ENCODE results near the gene C2.
"Not testable (repeated sequence)": the region's sequence is repeated elsewhere in the genome, so short reads cannot be mapped to it uniquely, and the experiment has no call there.

The C2 gene

DNA sequence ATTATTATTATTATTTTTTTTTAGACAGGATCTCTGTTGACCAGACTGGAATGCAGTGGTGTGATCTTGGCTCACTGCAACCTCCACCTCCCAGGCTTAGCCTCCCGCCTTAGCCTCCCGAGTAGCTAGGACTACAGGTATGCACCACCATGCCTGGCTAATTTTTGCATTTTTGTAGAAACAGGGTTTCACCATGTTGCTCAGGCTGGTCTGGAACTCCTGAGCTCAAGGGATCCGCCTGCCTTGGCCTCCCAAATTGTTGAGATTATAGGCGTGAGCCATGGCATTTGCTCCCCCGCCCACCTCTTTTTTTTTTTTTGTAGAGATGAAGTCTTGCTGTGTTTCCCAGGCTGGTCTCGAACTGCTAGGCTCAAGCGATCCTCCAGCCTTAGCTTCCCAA is 18.2 kb upstream of the C2 start:
- H3K27me3 ChIP-seq (ENCODE audit: insufficient read depth, low read length); H3K36me3 ChIP-seq (ENCODE audit: insufficient read depth, low read depth, low read length); H3K4me1 ChIP-seq (ENCODE audit: insufficient read depth, low read length); H3K9ac ChIP-seq (ENCODE audit: low read depth, low read length); H3K4me3 ChIP-seq (ENCODE audit: low read length); H3K27ac ChIP-seq (ENCODE audit: low read length); H3K9me3 ChIP-seq (ENCODE audit: insufficient read depth, low read depth, low read length): not testable (repeated sequence)

DNA sequence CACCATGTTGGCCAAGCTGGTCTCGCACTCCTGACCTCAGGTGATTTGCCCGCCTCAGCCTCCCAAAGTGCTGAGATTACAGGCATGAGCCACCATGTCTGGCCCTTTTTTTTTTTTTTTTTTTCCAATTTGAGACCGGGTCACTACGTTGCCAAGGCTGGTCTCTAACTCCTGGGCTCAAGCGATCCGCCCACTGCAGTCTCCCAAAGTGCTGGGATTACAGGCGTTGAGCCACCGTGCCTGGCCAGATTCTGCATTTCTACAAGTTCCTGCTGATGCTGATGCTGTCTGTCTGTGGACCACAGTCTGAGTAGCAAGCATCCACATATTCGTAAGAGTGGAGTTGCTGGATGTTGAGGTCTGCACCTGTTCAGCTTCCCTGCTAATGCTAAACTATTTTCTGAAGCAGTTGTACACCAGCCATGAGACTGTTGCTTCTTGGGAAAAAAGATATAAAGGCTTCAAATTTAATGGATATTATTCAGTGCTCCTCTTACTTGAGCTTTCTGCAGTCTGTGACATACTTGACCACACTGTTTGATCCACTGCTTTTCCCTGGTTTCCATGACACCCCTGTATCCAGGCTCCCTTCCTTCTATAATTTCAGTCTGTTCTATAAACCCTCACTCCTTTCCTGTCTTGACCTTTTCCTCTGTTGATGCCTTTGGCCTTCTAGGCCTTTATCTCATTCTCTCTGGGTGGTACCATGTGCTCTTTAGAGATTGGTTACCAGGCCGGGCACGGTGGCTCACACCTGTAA is 15.5 kb upstream of the C2 start:
- Histone ChIP-seq H3K9ac (ENCODE audit: low read depth, low read length) (no peak overlapping the region), H3K27ac (ENCODE audit: low read length) (no peak overlapping the region), H3K36me3 (ENCODE audit: insufficient read depth, low read depth, low read length) (no peaks in the 10 kb centered on the region), H3K27me3 (ENCODE audit: insufficient read depth, low read length) (no peaks in the 10 kb centered on the region), H3K4me1 (ENCODE audit: insufficient read depth, low read length) (no peaks in the 10 kb centered on the region), H3K4me3 (ENCODE audit: low read length) (no peak overlapping the region), H3K9me3 (ENCODE audit: insufficient read depth, low read depth, low read length) (no peaks in the 10 kb centered on the region)

GRCh38 chr6:31915351-31915750 is 12.2 kb upstream of the C2 start:
- no peaks in the 10 kb centered on the region for H3K36me3 ChIP-seq (ENCODE audit: insufficient read depth, low read depth, low read length)
- no peak overlapping the region for H3K4me3 ChIP-seq (ENCODE audit: low read length)
- H3K27me3 ChIP-seq (ENCODE audit: insufficient read depth, low read length) = no peaks in the 10 kb centered on the region
- no peaks in the 10 kb centered on the region for H3K4me1 ChIP-seq (ENCODE audit: insufficient read depth, low read length)
- no peaks in the 10 kb centered on the region for H3K9me3 ChIP-seq (ENCODE audit: insufficient read depth, low read depth, low read length)
- no peak overlapping the region for H3K27ac ChIP-seq (ENCODE audit: low read length)
- H3K9ac ChIP-seq (ENCODE audit: low read depth, low read length) = no peak overlapping the region

DNA sequence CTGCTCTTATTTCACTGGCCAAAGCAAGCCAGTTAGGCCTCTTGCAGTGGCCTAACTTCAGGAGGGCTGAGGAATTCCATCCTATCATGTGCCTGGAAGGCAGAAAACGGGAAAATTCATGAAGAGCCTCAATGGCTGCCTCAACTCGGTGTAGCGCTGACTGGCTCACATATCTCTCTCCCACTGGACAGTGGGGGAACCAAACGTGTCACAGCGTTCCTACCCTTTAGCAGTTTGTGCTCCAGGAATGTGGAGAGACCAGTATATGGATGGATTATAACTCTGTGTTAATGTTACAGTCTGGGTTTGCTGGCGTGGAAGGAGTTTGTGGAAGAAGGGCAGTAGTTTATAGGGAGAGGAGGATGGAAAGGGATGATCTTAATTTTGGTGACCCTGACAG is 11.8 kb upstream of the C2 start:
- H3K4me3 ChIP-seq (ENCODE audit: low read length) = no peak overlapping the region
- no peaks in the 10 kb centered on the region for H3K27me3 ChIP-seq (ENCODE audit: insufficient read depth, low read length)
- no peaks in the 10 kb centered on the region for H3K4me1 ChIP-seq (ENCODE audit: insufficient read depth, low read length)
- H3K9ac ChIP-seq (ENCODE audit: low read depth, low read length) = no peak overlapping the region
- H3K9me3 ChIP-seq (ENCODE audit: insufficient read depth, low read depth, low read length) = no peaks in the 10 kb centered on the region
- no peaks in the 10 kb centered on the region for H3K36me3 ChIP-seq (ENCODE audit: insufficient read depth, low read depth, low read length)
- H3K27ac ChIP-seq (ENCODE audit: low read length) = no peak overlapping the region

GRCh38 chr6:31918069-31918720 is 9.3 kb upstream of the C2 start:
- H3K27me3 ChIP-seq (ENCODE audit: insufficient read depth, low read length) = no peaks in the 10 kb centered on the region
- no peaks in the 10 kb centered on the region for H3K4me1 ChIP-seq (ENCODE audit: insufficient read depth, low read length)
- H3K4me3 ChIP-seq (ENCODE audit: low read length) = no peak overlapping the region
- no peak overlapping the region for H3K27ac ChIP-seq (ENCODE audit: low read length)
- H3K9ac ChIP-seq (ENCODE audit: low read depth, low read length) = no peak overlapping the region
- H3K9me3 ChIP-seq (ENCODE audit: insufficient read depth, low read depth, low read length) = no peaks in the 10 kb centered on the region
- no peaks in the 10 kb centered on the region for H3K36me3 ChIP-seq (ENCODE audit: insufficient read depth, low read depth, low read length)

- H3K4me1 ChIP-seq (ENCODE audit: insufficient read depth, low read length) = no peaks in the 10 kb centered on the region
- no peak overlapping the region for H3K27ac ChIP-seq (ENCODE audit: low read length)
- no peaks in the 10 kb centered on the region for H3K36me3 ChIP-seq (ENCODE audit: insufficient read depth, low read depth, low read length)
- H3K4me3 ChIP-seq (ENCODE audit: low read length) = no peak overlapping the region
- no peaks in the 10 kb centered on the region for H3K27me3 ChIP-seq (ENCODE audit: insufficient read depth, low read length)
- H3K9me3 ChIP-seq (ENCODE audit: insufficient read depth, low read depth, low read length) = no peaks in the 10 kb centered on the region
- no peak overlapping the region for H3K9ac ChIP-seq (ENCODE audit: low read depth, low read length)
Observed at GRCh38 chr6:31919624-31920303, 7.8 kb upstream of the C2 start.

GRCh38 chr6:31920811-31921210 is 6.7 kb upstream of the C2 start:
- H3K27me3 ChIP-seq (ENCODE audit: insufficient read depth, low read length) = no peaks in the 10 kb centered on the region
- no peaks in the 10 kb centered on the region for H3K4me1 ChIP-seq (ENCODE audit: insufficient read depth, low read length)
- no peak overlapping the region for H3K27ac ChIP-seq (ENCODE audit: low read length)
- H3K36me3 ChIP-seq (ENCODE audit: insufficient read depth, low read depth, low read length) = no peaks in the 10 kb centered on the region
- no peak overlapping the region for H3K9ac ChIP-seq (ENCODE audit: low read depth, low read length)
- no peak overlapping the region for H3K4me3 ChIP-seq (ENCODE audit: low read length)
- no peaks in the 10 kb centered on the region for H3K9me3 ChIP-seq (ENCODE audit: insufficient read depth, low read depth, low read length)

- H3K4me1 ChIP-seq (ENCODE audit: insufficient read depth, low read length) = no peaks in the 10 kb centered on the region
- H3K27ac ChIP-seq (ENCODE audit: low read length) = no peak overlapping the region
- H3K9ac ChIP-seq (ENCODE audit: low read depth, low read length) = no peak overlapping the region
- H3K4me3 ChIP-seq (ENCODE audit: low read length) = no peak overlapping the region
- no peaks in the 10 kb centered on the region for H3K27me3 ChIP-seq (ENCODE audit: insufficient read depth, low read length)
- no peaks in the 10 kb centered on the region for H3K36me3 ChIP-seq (ENCODE audit: insufficient read depth, low read depth, low read length)
- no peaks in the 10 kb centered on the region for H3K9me3 ChIP-seq (ENCODE audit: insufficient read depth, low read depth, low read length)
Observed at GRCh38 chr6:31922942-31923341, 4.6 kb upstream of the C2 start.

- no peaks in the 10 kb centered on the region for H3K27me3 ChIP-seq (ENCODE audit: insufficient read depth, low read length)
Observed at GRCh38 chr6:31927863-31928671, 550 bp downstream of the C2 start.

GRCh38 chr6:31928672-31928939 is 1.1 kb downstream of the C2 start:
- H3K9me3 ChIP-seq (ENCODE audit: insufficient read depth, low read depth, low read length) = no peaks in the 10 kb centered on the region
- H3K27me3 ChIP-seq (ENCODE audit: insufficient read depth, low read length) = no peaks in the 10 kb centered on the region
- H3K9ac ChIP-seq (ENCODE audit: low read depth, low read length) = no peak overlapping the region
- no peak overlapping the region for H3K27ac ChIP-seq (ENCODE audit: low read length)
- H3K36me3 ChIP-seq (ENCODE audit: insufficient read depth, low read depth, low read length) = no peaks in the 10 kb centered on the region
- no peak overlapping the region for H3K4me3 ChIP-seq (ENCODE audit: low read length)
- no peaks in the 10 kb centered on the region for H3K4me1 ChIP-seq (ENCODE audit: insufficient read depth, low read length)

More at GRCh38 chr6:31927863-31928671, 550 bp downstream of the C2 start:
- no peak overlapping the region for H3K9ac ChIP-seq (ENCODE audit: low read depth, low read length)
- H3K4me1 ChIP-seq (ENCODE audit: insufficient read depth, low read length) = no peaks in the 10 kb centered on the region
- H3K36me3 ChIP-seq (ENCODE audit: insufficient read depth, low read depth, low read length) = no peaks in the 10 kb centered on the region
- no peak overlapping the region for H3K27ac ChIP-seq (ENCODE audit: low read length)
- no peaks in the 10 kb centered on the region for H3K9me3 ChIP-seq (ENCODE audit: insufficient read depth, low read depth, low read length)
- no peak overlapping the region for H3K4me3 ChIP-seq (ENCODE audit: low read length)

- H3K27ac ChIP-seq (ENCODE audit: low read length) = no peak overlapping the region
- no peaks in the 10 kb centered on the region for H3K4me1 ChIP-seq (ENCODE audit: insufficient read depth, low read length)
- no peaks in the 10 kb centered on the region for H3K9me3 ChIP-seq (ENCODE audit: insufficient read depth, low read depth, low read length)
Observed at GRCh38 chr6:31930962-31931361, 3.4 kb downstream of the C2 start.

More at GRCh38 chr6:31930962-31931361, 3.4 kb downstream of the C2 start:
- Histone ChIP-seq H3K4me3 (ENCODE audit: low read length) (no peak overlapping the region), H3K9ac (ENCODE audit: low read depth, low read length) (no peak overlapping the region), H3K36me3 (ENCODE audit: insufficient read depth, low read depth, low read length) (no peaks in the 10 kb centered on the region), H3K27me3 (ENCODE audit: insufficient read depth, low read length) (no peaks in the 10 kb centered on the region)

Measured in iPS-20b (cell line).